Mesodermal cell (in vitro differentiated cells): ENCODE data around the gene HIPK2.

Experiments
- H3K27ac ChIP-seq: 2 replicates; pipeline ENCODE4 v1.7.0; 2013; ENCODE audit warnings: mild to moderate bottlenecking, low read depth, low read length, moderate library complexity; ENCODE audit not compliant: severe bottlenecking
- H3K36me3 ChIP-seq: 2 replicates; pipeline ENCODE4 v1.7.1; 2013; ENCODE audit warnings: mild to moderate bottlenecking, low read length, moderate library complexity; ENCODE audit not compliant: control insufficient read depth, insufficient read depth
- H3K4me1 ChIP-seq: one replicate; pipeline ENCODE4 v1.7.1; 2013; ENCODE audit warnings: mild to moderate bottlenecking, low read length; ENCODE audit not compliant: insufficient read depth, control insufficient read depth, poor library complexity, severe bottlenecking
- H3K4me3 ChIP-seq: 2 replicates; pipeline ENCODE4 v1.7.0; 2013; ENCODE audit warnings: low read length, control low read depth, mild to moderate bottlenecking; ENCODE audit not compliant: insufficient read depth, poor library complexity, severe bottlenecking; ENCODE audit errors: extremely low read depth
- H3K9me3 ChIP-seq: 2 replicates; pipeline ENCODE4 v1.7.1; 2013; ENCODE audit warnings: mild to moderate bottlenecking, low read length, moderate library complexity; ENCODE audit not compliant: control insufficient read depth
- whole genome bisulfite sequencing, 2 experiments: methylation state at CpG; one replicate each; pipeline ENCODE4 v1.1.5; 2013; ENCODE audit warnings: missing lambda C conversion rate in 2 of 2; ENCODE audit not compliant: insufficient coverage in 2 of 2; 5-methylcytosine and 5-hydroxymethylcytosine counted together

The HIPK2 gene

GRCh38 chr7:139752604-139753003 lies 25.2 kb downstream of the HIPK2 start:
- Histone ChIP-seq H3K9me3 (no peaks in the 10 kb centered on the region), H3K4me1 (no peaks in the 10 kb centered on the region), H3K27ac (no peak overlapping the region), H3K4me3 (no peak overlapping the region), H3K36me3 (no peaks in the 10 kb centered on the region)
- 80 to 96% methylated on average over 1 to 5 of the region's 5 CpGs for WGBS, 2 experiments

GRCh38 chr7:139752148-139752547 lies 25.6 kb downstream of the HIPK2 start:
- no peak overlapping the region for H3K27ac ChIP-seq
- no peaks in the 10 kb centered on the region for H3K4me1 ChIP-seq
- H3K36me3 ChIP-seq, result no peaks in the 10 kb centered on the region
- 94 to 99% methylated on average over 4 to 5 of the region's 5 CpGs for WGBS, 2 experiments
- H3K9me3 ChIP-seq, result no peaks in the 10 kb centered on the region
- no peak overlapping the region for H3K4me3 ChIP-seq

- Histone ChIP-seq H3K36me3 (no peaks in the 10 kb centered on the region), H3K9me3 (no peaks in the 10 kb centered on the region), H3K4me1 (no peaks in the 10 kb centered on the region), H3K4me3 (no peak overlapping the region), H3K27ac (no peak overlapping the region)
- WGBS, 2 experiments, result 100% methylated on average over 2 to 3 of the region's 6 CpGs
Measured at GRCh38 chr7:139750459-139751095, 27.2 kb downstream of the HIPK2 start.

- Histone ChIP-seq H3K9me3 (no peaks in the 10 kb centered on the region), H3K36me3 (no peaks in the 10 kb centered on the region), H3K4me3 (no peak overlapping the region), H3K4me1 (no peaks in the 10 kb centered on the region), H3K27ac (no peak overlapping the region)
- 97% methylated on average over 8 to 9 of the region's 10 CpGs for WGBS, 2 experiments
Measured at GRCh38 chr7:139749545-139749944, 28.3 kb downstream of the HIPK2 start.

- H3K36me3 ChIP-seq, result no peaks in the 10 kb centered on the region
- no peaks in the 10 kb centered on the region for H3K9me3 ChIP-seq
- WGBS, 2 experiments, result 81 to 83% methylated on average over 2 to 4 of the region's 5 CpGs
- H3K4me1 ChIP-seq, result no peaks in the 10 kb centered on the region
- no peak overlapping the region for H3K27ac ChIP-seq
- H3K4me3 ChIP-seq, result no peak overlapping the region
Measured at GRCh38 chr7:139748941-139749340, 28.9 kb downstream of the HIPK2 start.

- H3K36me3 ChIP-seq, result no peaks in the 10 kb centered on the region
- no peaks in the 10 kb centered on the region for H3K9me3 ChIP-seq
- no peaks in the 10 kb centered on the region for H3K4me1 ChIP-seq
- H3K4me3 ChIP-seq, result no peak overlapping the region
- 97 to 98% methylated on average over 8 to 9 of the region's 9 CpGs for WGBS, 2 experiments
- no peak overlapping the region for H3K27ac ChIP-seq
Measured at GRCh38 chr7:139748373-139748765, 29.4 kb downstream of the HIPK2 start.

GRCh38 chr7:139747662-139748372 lies 30.0 kb downstream of the HIPK2 start:
- Histone ChIP-seq H3K36me3 (no peaks in the 10 kb centered on the region), H3K4me1 (no peaks in the 10 kb centered on the region), H3K9me3 (no peaks in the 10 kb centered on the region), H3K4me3 (no peak overlapping the region), H3K27ac (no peak overlapping the region)
- 92 to 99% methylated on average over 11 to 12 of the region's 13 CpGs for WGBS, 2 experiments

- H3K27ac ChIP-seq, result no peak overlapping the region
- no peaks in the 10 kb centered on the region for H3K36me3 ChIP-seq
- H3K4me3 ChIP-seq, result no peak overlapping the region
- no peaks in the 10 kb centered on the region for H3K4me1 ChIP-seq
- WGBS, 2 experiments, result 96 to 100% methylated on average over 6 to 8 of the region's 8 CpGs
- H3K9me3 ChIP-seq, result no peaks in the 10 kb centered on the region
Measured at GRCh38 chr7:139746652-139747051, 31.1 kb downstream of the HIPK2 start.

- Histone ChIP-seq H3K9me3 (no peaks in the 10 kb centered on the region), H3K36me3 (no peaks in the 10 kb centered on the region), H3K27ac (no peak overlapping the region), H3K4me1 (no peaks in the 10 kb centered on the region), H3K4me3 (no peak overlapping the region)
- 37 to 81% methylated on average over 3 of the region's 6 CpGs for WGBS, 2 experiments
Measured at GRCh38 chr7:139745678-139746143, 32.1 kb downstream of the HIPK2 start.

GRCh38 chr7:139744768-139745677 lies 32.8 kb downstream of the HIPK2 start:
- H3K4me3 ChIP-seq, result no peak overlapping the region
- no peaks in the 10 kb centered on the region for H3K9me3 ChIP-seq
- no peaks in the 10 kb centered on the region for H3K36me3 ChIP-seq
- H3K27ac ChIP-seq, result no peak overlapping the region
- WGBS, 2 experiments, result 77 to 85% methylated on average over 14 to 16 of the region's 18 CpGs
- H3K4me1 ChIP-seq, result no peaks in the 10 kb centered on the region
